Measurements from ENCODE around the gene CPB2. TPM values are rescaled to one million over a fixed set of nuclear protein-coding genes. Genes with fewer than 3 reads are reported as not detected.

The CPB2 gene
- total and polyA plus RNA-seq, 4 donors = 175 to 997 (median 504) TPM

- WGBS = 83% methylated on average over 2 of the region's 2 CpGs
- H3K27ac ChIP-seq (ENCODE audit: low read depth in 1 of 2, low read length in 2 of 2) = no peak overlapping the region
- TF ChIP-seq ATF3 (IDR thresholded peaks at IDR 0.05) = no peak
- no peak for TF ChIP-seq RXRA (IDR thresholded peaks at IDR 0.05)
- no peak for TF ChIP-seq YY1 (IDR thresholded peaks at IDR 0.05)
- no peak for TF ChIP-seq HNF4A (conservative IDR thresholded peaks at IDR 0.05)
- no peak for TF ChIP-seq HNF4G (IDR thresholded peaks at IDR 0.05)
- H3K4me1 ChIP-seq (ENCODE audit: control insufficient read depth in 4 of 4, insufficient read depth in 4 of 4, low read length in 3 of 4) = no peaks in the 10 kb centered on the region
- no peak for DNase-seq (ENCODE audit: low spot score)
- no peak overlapping the region for H3K4me3 ChIP-seq (ENCODE audit: low read depth in 1 of 3, low read length in 3 of 3)
- peaks cover 0 to 23% (median 17%) of the 10 kb centered on the region in 4 donors for H3K36me3 ChIP-seq (ENCODE audit: control insufficient read depth in 4 of 4, insufficient read depth in 3 of 4, low read depth in 1 of 4, low read length in 3 of 4)
- no peaks in the 10 kb centered on the region for H3K9me3 ChIP-seq (ENCODE audit: control insufficient read depth in 4 of 4, low read length in 3 of 4)
- H3K9ac ChIP-seq (ENCODE audit: low read depth in 1 of 2, low read length in 2 of 2) = no peak overlapping the region
- no peaks in the 10 kb centered on the region for H3K27me3 ChIP-seq (ENCODE audit: control insufficient read depth in 4 of 4, insufficient read depth in 4 of 4, low read length in 3 of 4)
Measured at GRCh38 chr13:46045424-46045823, 59.4 kb downstream of the CPB2 start.

- TF ChIP-seq RXRA (IDR thresholded peaks at IDR 0.05) (no peak), ZBTB33 (IDR thresholded peaks at IDR 0.05) (no peak), HNF4G (IDR thresholded peaks at IDR 0.05) (no peak), CTCF (IDR thresholded peaks at IDR 0.05; ENCODE audit: low read depth, low read length, missing input control) (no peak), ATF3 (IDR thresholded peaks at IDR 0.05) (no peak), REST (IDR thresholded peaks at IDR 0.05) (no peak), SP1 (IDR thresholded peaks at IDR 0.05) (no peak), TAF1 (conservative IDR thresholded peaks at IDR 0.05) (no peak)
- Histone ChIP-seq H3K4me1 (ENCODE audit: control insufficient read depth in 4 of 4, insufficient read depth in 4 of 4, low read length in 3 of 4) (no peaks in the 10 kb centered on the region), H3K9me3 (ENCODE audit: control insufficient read depth in 4 of 4, low read length in 3 of 4) (no peaks in the 10 kb centered on the region), H3K36me3 (ENCODE audit: control insufficient read depth in 4 of 4, insufficient read depth in 3 of 4, low read depth in 1 of 4, low read length in 3 of 4) (peaks cover 1 to 34% (median 28%) of the 10 kb centered on the region in 4 donors), H3K4me3 (ENCODE audit: low read depth in 1 of 3, low read length in 3 of 3) (no peak overlapping the region), H3K27ac (ENCODE audit: low read depth in 1 of 2, low read length in 2 of 2) (no peak overlapping the region), H3K27me3 (ENCODE audit: control insufficient read depth in 4 of 4, insufficient read depth in 4 of 4, low read length in 3 of 4) (no peaks in the 10 kb centered on the region), H3K9ac (ENCODE audit: low read depth in 1 of 2, low read length in 2 of 2) (no peak overlapping the region)
- 97% methylated on average over 5 of the region's 5 CpGs for WGBS
- no peak for DNase-seq (ENCODE audit: low spot score)
Measured at GRCh38 chr13:46043647-46044046, 61.2 kb downstream of the CPB2 start.

Measured in liver (tissue), 9 donors.